Fibroblast of the aortic adventitia (primary cell): ENCODE results near the gene CLDN24. TPM values are rescaled to one million over a fixed set of nuclear protein-coding genes. Genes with fewer than 3 reads are reported as not detected.
A peak's percentile ranks its signal among the peaks of the same experiment; 100 is the strongest.

Experiments used
- DNase-seq: peaks from one replicate; pipeline ENCODE4 v3.0.0-alpha.2; 2010; ENCODE audit warnings: low read depth
- H3K4me3 ChIP-seq: 2 replicates; pipeline ENCODE4 v1.5.1; 2011; ENCODE audit warnings: low read depth, mild to moderate bottlenecking, control low read depth, low read length, moderate library complexity
- total RNA-seq: library from RNA; depleted of rRNA; stranded (reverse); fragments of >200 nt; gene quantifications from 2 replicates; pipeline ENCODE4 v1.2.3, GENCODE V29; 2012; ENCODE audit warnings: low replicate concordance
- TF ChIP-seq, protein P1 (sequence below): IDR thresholded peaks from 2 replicates; pipeline ENCODE4 v1.5.1; 2011; ENCODE audit warnings: mild to moderate bottlenecking, low read length, control low read depth, inconsistent platforms; ENCODE audit not compliant: insufficient read depth

The CLDN24 gene
- total RNA-seq, 1 donor, result not detected

DNA sequence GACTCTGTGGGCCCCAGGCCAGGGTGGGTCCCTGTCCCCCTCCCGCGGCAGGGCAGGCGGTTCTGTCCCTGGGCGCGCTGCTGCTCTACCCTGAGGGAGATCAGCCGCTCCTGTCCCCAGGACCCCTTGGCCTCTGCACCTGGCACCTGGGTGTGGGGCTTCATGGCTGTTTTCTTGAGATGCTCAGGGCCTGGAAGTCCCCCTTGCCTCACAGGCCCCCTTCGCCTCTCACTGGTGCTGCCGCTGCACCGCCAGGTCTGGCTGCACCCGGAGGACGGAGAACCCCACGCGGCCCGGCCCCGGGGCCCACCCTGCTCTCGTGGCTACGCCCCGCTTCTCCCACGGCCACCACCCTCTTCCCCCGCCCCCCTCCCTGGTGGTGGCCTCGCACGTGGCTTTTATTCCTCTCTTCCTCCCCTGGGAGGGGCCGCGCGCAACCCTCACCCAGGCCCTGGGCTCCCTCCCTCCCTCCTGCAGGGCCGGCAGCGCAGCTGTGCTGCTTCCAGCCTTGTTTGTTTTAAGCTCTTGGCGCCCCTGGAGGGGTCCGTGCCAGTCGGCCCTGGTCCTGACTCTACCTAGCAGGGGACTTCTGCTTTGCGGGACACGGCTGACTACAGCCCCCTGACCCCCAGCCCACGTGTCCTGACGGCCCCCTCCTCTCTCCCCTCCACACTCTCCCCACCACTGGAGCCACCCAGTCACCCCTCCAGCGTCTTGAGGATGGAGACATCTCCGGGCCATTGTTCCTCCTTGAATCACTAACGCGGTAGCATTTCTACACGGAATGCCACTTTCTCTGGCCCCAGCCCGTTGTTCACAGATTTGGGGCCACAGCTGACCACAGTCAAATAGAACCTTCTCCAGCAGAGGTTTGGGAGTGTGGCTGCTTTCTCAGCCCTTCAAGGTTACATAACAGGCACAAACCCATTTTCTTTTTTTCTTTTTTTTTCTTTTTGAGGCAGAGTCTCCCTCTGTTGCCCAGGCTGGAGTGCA is 20.6 kb upstream of the CLDN24 start:
- no peak overlapping the region for H3K4me3 ChIP-seq
- TF ChIP-seq, protein P1, sequence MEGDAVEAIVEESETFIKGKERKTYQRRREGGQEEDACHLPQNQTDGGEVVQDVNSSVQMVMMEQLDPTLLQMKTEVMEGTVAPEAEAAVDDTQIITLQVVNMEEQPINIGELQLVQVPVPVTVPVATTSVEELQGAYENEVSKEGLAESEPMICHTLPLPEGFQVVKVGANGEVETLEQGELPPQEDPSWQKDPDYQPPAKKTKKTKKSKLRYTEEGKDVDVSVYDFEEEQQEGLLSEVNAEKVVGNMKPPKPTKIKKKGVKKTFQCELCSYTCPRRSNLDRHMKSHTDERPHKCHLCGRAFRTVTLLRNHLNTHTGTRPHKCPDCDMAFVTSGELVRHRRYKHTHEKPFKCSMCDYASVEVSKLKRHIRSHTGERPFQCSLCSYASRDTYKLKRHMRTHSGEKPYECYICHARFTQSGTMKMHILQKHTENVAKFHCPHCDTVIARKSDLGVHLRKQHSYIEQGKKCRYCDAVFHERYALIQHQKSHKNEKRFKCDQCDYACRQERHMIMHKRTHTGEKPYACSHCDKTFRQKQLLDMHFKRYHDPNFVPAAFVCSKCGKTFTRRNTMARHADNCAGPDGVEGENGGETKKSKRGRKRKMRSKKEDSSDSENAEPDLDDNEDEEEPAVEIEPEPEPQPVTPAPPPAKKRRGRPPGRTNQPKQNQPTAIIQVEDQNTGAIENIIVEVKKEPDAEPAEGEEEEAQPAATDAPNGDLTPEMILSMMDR, result no peak
- no peak for DNase-seq

DNA sequence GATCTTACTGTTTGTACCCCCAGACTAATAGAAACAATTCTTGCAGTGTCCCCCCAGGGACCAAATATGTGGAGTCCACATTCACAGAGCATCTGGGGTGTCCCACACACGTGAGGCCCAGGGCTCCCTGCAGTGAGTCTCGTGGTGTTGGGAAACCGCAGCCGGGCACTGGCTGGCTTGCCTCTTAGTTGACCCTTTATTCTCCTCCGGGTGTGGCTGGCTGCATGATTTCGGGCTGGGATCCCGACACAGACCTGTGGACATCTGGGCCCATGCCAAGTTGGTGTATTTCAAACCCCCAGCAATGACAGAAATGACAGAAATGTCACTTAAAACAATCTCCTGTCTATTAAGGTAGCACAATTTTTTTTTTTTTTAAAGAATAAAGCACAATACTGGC is 15.6 kb upstream of the CLDN24 start:
- TF ChIP-seq, protein P1, result no peak
- DNase-seq, result no peak

DNA sequence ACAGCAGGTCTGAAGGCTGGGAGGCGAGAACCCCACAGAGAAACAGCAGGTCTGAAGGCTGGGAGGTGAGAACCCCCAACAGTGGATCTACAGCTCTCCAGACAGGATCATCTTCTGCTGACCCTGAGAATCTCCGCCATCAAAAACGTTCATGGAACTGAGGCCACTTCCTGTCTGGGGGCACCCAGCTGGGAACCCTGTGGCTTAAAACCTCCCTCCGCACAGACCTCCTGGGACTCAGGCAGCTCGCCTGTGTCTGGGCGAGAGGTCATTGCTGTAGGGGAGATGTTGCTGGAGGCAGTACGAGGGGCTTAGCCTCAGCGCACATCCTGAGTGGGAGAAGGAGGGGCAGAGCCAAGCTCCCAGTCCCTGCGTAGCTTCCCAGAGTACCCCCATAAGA is 15.1 kb upstream of the CLDN24 start:
- DNase-seq, result no peak
- TF ChIP-seq, protein P1, result no peak

More for the DNA sequence above, 15.6 kb upstream of the CLDN24 start:
- no peak overlapping the region for H3K4me3 ChIP-seq

DNA sequence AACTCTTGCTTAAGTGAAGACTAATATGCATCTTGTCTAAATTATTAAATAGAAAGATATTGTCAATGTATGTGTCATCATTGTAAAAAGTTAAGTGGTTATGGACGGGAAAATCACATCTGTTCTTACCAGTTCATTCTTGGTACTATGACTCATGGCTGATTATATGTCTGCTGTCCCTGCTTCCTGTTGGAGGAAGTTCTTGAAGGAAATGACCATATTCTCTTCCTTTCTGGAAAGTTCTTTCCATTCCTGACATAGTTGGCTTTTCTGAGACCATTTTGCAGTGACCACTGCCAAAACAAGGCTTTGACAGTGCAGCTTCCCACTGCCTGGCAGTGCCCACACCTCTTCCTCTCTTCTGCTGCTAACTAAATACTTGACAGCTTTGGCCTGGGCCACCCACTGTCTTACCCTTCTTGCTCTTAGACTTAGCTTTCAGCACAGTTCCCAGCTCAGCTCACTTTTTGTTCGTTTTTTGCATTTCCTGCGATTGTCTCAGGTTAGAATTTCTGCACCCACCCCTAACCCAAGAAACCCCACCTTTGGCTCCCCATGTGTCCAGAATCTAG is 13.2 kb upstream of the CLDN24 start:
- DNase-seq, result peak; percentile 86
- TF ChIP-seq, protein P1, result no peak
- no peak overlapping the region for H3K4me3 ChIP-seq

More for the DNA sequence above, 15.1 kb upstream of the CLDN24 start:
- no peak overlapping the region for H3K4me3 ChIP-seq

DNA sequence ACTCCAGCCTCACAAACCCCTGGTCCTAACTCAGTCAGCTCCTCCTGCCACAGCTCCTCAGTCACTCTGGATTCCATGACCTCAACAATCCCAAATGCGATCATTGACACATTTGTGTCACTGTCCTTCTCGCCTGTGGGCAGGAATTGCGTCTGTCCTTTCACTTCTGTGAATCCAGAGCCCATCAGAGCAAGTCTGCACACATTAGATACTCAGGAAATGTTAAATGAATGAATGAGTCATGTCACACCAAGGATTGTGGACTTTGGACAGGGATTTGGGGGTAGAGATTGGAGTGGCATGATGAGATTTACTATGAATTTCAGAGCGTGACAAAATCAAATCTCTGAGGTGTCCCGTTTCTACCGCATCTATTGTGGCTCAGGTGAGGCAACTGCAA is 11.8 kb upstream of the CLDN24 start:
- H3K4me3 ChIP-seq, result no peak overlapping the region
- TF ChIP-seq, protein P1, result no peak
- DNase-seq, result no peak

DNA sequence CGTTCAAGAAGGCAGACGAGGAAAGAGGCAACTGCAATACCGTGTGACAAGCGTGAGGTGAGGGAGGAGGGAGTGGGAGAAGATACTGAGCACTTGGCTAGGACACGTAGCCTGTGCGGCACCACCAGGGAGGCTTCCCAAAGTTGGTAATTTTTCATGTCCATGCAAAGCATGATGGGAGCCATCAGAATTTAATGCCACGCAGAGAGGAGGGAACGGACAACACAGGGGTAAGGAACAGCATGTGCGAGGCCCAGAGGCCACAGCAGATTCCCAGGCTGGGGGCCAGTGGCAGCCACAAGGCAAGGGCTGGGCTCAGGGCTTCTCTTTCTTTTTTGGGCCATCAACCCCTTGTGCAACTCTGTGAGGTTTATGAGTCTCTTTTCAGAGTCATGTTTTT is 11.0 kb upstream of the CLDN24 start:
- TF ChIP-seq, protein P1, result no peak

More for the DNA sequence above, 11.0 kb upstream of the CLDN24 start:
- no peak overlapping the region for H3K4me3 ChIP-seq
- DNase-seq, result no peak
